ENCODE results near the gene HNRNPA0.

The HNRNPA0 gene

GRCh38 chr5:137716337-137716736, 37.8 kb downstream of the HNRNPA0 start:
- DNase-seq: no peak

GRCh38 chr5:137715456-137715855, 38.7 kb downstream of the HNRNPA0 start:
- DNase-seq: no peak

GRCh38 chr5:137714946-137715345, 39.2 kb downstream of the HNRNPA0 start:
- peak; percentile 22 for DNase-seq

GRCh38 chr5:137714494-137714893, 39.7 kb downstream of the HNRNPA0 start:
- DNase-seq: no peak

- DNase-seq: no peak
Observed at GRCh38 chr5:137712139-137712667, 42.0 kb downstream of the HNRNPA0 start.

- no peak for DNase-seq
Observed at GRCh38 chr5:137710086-137710485, 44.1 kb downstream of the HNRNPA0 start.

GRCh38 chr5:137708796-137709559, 45.2 kb downstream of the HNRNPA0 start:
- DNase-seq: no peak

- DNase-seq: no peak
Observed at GRCh38 chr5:137708062-137708461, 46.1 kb downstream of the HNRNPA0 start.

- DNase-seq: no peak
Observed at GRCh38 chr5:137706841-137707240, 47.3 kb downstream of the HNRNPA0 start.

- no peak for DNase-seq
Observed at GRCh38 chr5:137705106-137705505, 49.1 kb downstream of the HNRNPA0 start.

GRCh38 chr5:137703565-137703964, 50.6 kb downstream of the HNRNPA0 start:
- DNase-seq: no peak

- DNase-seq: no peak
Observed at GRCh38 chr5:137700282-137700680, 53.9 kb downstream of the HNRNPA0 start.

GRCh38 chr5:137699336-137700281, 54.6 kb downstream of the HNRNPA0 start:
- DNase-seq: no peak

- DNase-seq: peak; percentile 15
Observed at GRCh38 chr5:137696481-137696880, 57.7 kb downstream of the HNRNPA0 start.

- peak; percentile 40 for DNase-seq
Observed at GRCh38 chr5:137695651-137696428, 58.3 kb downstream of the HNRNPA0 start.

Measured in suppressor macrophage treated with lipopolysaccharide for 4 hours (primary cell).